NB4 (cell line): ENCODE results near the gene PDGFC.

Experiments
- CTCF ChIP-seq: IDR thresholded peaks from one replicate; pipeline ENCODE4 v1.5.1; 2012; ENCODE audit warnings: low read depth, low read length
- POLR2A ChIP-seq: IDR thresholded peaks from 2 replicates; pipeline ENCODE4 v1.6.1; 2011; ENCODE audit warnings: mild to moderate bottlenecking; ENCODE audit not compliant: insufficient read length; ENCODE audit errors: extremely low read depth

DNA sequence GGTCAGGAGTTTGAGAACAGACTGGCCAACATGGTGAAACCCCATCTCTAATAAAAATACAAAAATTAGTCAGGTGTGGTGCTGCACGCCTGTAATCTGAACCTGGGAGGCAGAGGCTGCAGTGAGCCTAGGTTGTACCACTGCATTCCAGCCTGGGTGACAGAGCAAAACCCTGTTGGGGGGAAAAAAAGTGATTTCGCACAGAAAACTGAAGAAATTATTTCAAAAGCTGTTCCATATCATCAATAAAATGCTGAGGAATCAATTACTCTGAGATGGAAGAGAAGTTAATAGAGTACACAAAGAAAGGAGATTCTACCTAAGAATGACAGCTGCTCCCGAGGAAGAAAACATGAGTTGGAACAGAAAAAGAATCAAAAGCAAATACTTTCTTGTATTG, 95.9 kb downstream of the PDGFC start:
- TF ChIP-seq CTCF, result no peak
- no peak for TF ChIP-seq POLR2A
